GM12878 (cell line): ENCODE results near the gene SFXN4. TPM values are rescaled to one million over a fixed set of nuclear protein-coding genes. Genes with fewer than 3 reads are reported as not detected.

Source experiments
- ATAC-seq: fragments of 200-7000 bp; cut with Tn5 transposase; 3 replicates; pipeline ENCODE4 v1.9.1; 2020; ENCODE audit warnings: mild to moderate bottlenecking, moderate library complexity
- BruUV-seq: library from RNA; stranded (reverse); fragments of 400-500 nt; replicated peaks from 2 replicates; lab custom pipeline; 2021; lab: Mats Ljungman, UMichigan
- CTCF ChIA-PET: fragments of 300-600 bp; sonication (Branson Sonifier 250); formaldehyde crosslinking; extraction: SDS; loops from one replicate; lab custom pipeline; 2021; ENCODE audit warnings: inconsistent platforms; lab: Yijun Ruan, JAX
- POLR2A ChIA-PET: fragments of 350-600 bp; formaldehyde crosslinking; extraction: SDS; loops from one replicate; lab custom pipeline; 2021; ENCODE audit warnings: inconsistent platforms; lab: Charles Lee
- RAD21 ChIA-PET: fragments of 300-600 bp; sonication (Branson Sonifier 250); formaldehyde crosslinking; loops from one replicate; lab custom pipeline; 2023; ENCODE audit warnings: antibody characterized with exemption; ENCODE audit not compliant: unreplicated experiment; lab: Charles Lee
- SMC1A ChIA-PET: fragments of 300-600 bp; sonication (Branson Sonifier 250); formaldehyde crosslinking; loops from one replicate; lab custom pipeline; 2023; ENCODE audit not compliant: unreplicated experiment, uncharacterized antibody; lab: Charles Lee
- DNase-seq: peaks from one replicate; pipeline ENCODE4 v3.0.0-alpha.2; 2011; ENCODE audit warnings: low read depth, low spot score
- FAIRE-seq: peaks from 3 replicates; lab custom pipeline; 2011; peaks lifted over from hg19 to GRCh38; lab: Jason Lieb, UNC
- H2AFZ ChIP-seq: 2 replicates; pipeline ENCODE4 v1.6.0; 2011; ENCODE audit warnings: low read depth, low read length, control low read depth; ENCODE audit not compliant: control insufficient read depth
- H3K27ac ChIP-seq: 2 replicates; pipeline ENCODE4 v1.5.1; 2011; ENCODE audit warnings: control low read depth; ENCODE audit not compliant: control insufficient read depth, insufficient read depth
- H3K27me3 ChIP-seq, 2 experiments: replicated peaks in 1 of 2; 2 replicates each; pipeline versions ENCODE4 v1.6.0 to v1.6.1; 2011; ENCODE audit warnings: low read length in 1 of 2; ENCODE audit not compliant: control insufficient read depth in 2 of 2, insufficient read depth in 2 of 2
- H3K36me3 ChIP-seq, 2 experiments: 2 replicates each; pipeline ENCODE4 v1.5.1; 2011; ENCODE audit warnings: low read length in 1 of 2; ENCODE audit not compliant: control insufficient read depth in 2 of 2, insufficient read depth in 2 of 2
- H3K4me1 ChIP-seq: 2 replicates; pipeline ENCODE4 v1.6.1; 2011; ENCODE audit warnings: mild to moderate bottlenecking, low read length, moderate library complexity, mixed read lengths; ENCODE audit not compliant: control insufficient read depth, insufficient read depth
- H3K4me2 ChIP-seq: 2 replicates; pipeline ENCODE4 v1.6.0; 2011; ENCODE audit warnings: control low read depth; ENCODE audit not compliant: control insufficient read depth, insufficient read depth
- H3K4me3 ChIP-seq: fragments of 200-600 bp; sonication (generic); 2 replicates; pipeline ENCODE4 v1.5.1; 2016
- H3K79me2 ChIP-seq: 2 replicates; pipeline ENCODE4 v1.6.0; 2011; ENCODE audit warnings: low read length; ENCODE audit not compliant: control insufficient read depth, insufficient read depth
- H3K9ac ChIP-seq: 2 replicates; pipeline ENCODE4 v1.8.0; 2011; ENCODE audit warnings: low read length, control low read depth, mixed read lengths; ENCODE audit not compliant: control insufficient read depth, insufficient read depth
- H3K9me3 ChIP-seq: replicated peaks from 3 replicates; pipeline ENCODE4 v1.5.1; 2011; ENCODE audit warnings: mild to moderate bottlenecking, low read length; ENCODE audit not compliant: control insufficient read depth, insufficient read depth
- H4K20me1 ChIP-seq: 2 replicates; pipeline ENCODE4 v1.6.0; 2011; ENCODE audit not compliant: control insufficient read depth, insufficient read depth
- BCL3 ChIP-seq: IDR thresholded peaks from 2 replicates; pipeline ENCODE4 v1.6.1; 2011; ENCODE audit warnings: borderline replicate concordance, low read depth, mild to moderate bottlenecking, moderate library complexity, low read length; ENCODE audit not compliant: insufficient read depth, poor library complexity, severe bottlenecking
- CEBPZ ChIP-seq: fragments of 150-350 bp; IDR thresholded peaks from 2 replicates; pipeline ENCODE4 v1.6.1; 2016; ENCODE audit warnings: low read depth, low read length
- CHD4 ChIP-seq: fragments of 200-600 bp; sonication (generic); IDR thresholded peaks from 2 replicates; pipeline ENCODE4 v1.6.1; 2016; ENCODE audit warnings: mild to moderate bottlenecking
- CREB1 ChIP-seq: IDR thresholded peaks from 2 replicates; pipeline ENCODE4 v1.6.1; 2012; ENCODE audit warnings: low read depth, mild to moderate bottlenecking, inconsistent platforms
- E2F4 ChIP-seq: IDR thresholded peaks from 2 replicates; pipeline ENCODE4 v1.6.1; 2012; ENCODE audit warnings: low read depth, low read length, improper control_type of control experiment
- E2F8 ChIP-seq: fragments of 450-650 bp; IDR thresholded peaks from 2 replicates; pipeline ENCODE4 v1.6.1; 2018; ENCODE audit warnings: mild to moderate bottlenecking, low read depth, moderate library complexity; ENCODE audit not compliant: partially characterized antibody
- ELK1 ChIP-seq: IDR thresholded peaks from 2 replicates; pipeline ENCODE4 v1.6.1; 2012; ENCODE audit warnings: low read depth, low read length, improper control_type of control experiment
- GATAD2B ChIP-seq: fragments of 450-650 bp; conservative IDR thresholded peaks from 2 replicates; pipeline ENCODE4 v1.6.1; 2017; ENCODE audit warnings: low read depth, mild to moderate bottlenecking, moderate library complexity
- KDM1A ChIP-seq: fragments of 200-600 bp; sonication (generic); IDR thresholded peaks from 2 replicates; pipeline ENCODE4 v1.6.1; 2016; ENCODE audit warnings: borderline replicate concordance
- MTA3 ChIP-seq: IDR thresholded peaks from 2 replicates; pipeline ENCODE4 v1.6.1; 2012; ENCODE audit warnings: low read length, inconsistent platforms, borderline replicate concordance
- MXI1 ChIP-seq: fragments of 150-350 bp; IDR thresholded peaks from 2 replicates; pipeline ENCODE4 v1.6.1; 2011; ENCODE audit warnings: low read depth, mild to moderate bottlenecking, inconsistent platforms, low read length, improper control_type of control experiment
- SMAD1 ChIP-seq: fragments of 450-650 bp; IDR thresholded peaks from 2 replicates; pipeline ENCODE4 v1.6.1; 2018; ENCODE audit warnings: mild to moderate bottlenecking, low read depth; ENCODE audit not compliant: partially characterized antibody
- SMC3 ChIP-seq: IDR thresholded peaks from 2 replicates; pipeline ENCODE4 v1.6.1; 2011; ENCODE audit warnings: low read length, improper control_type of control experiment, borderline replicate concordance
- ZZZ3 ChIP-seq: IDR thresholded peaks from 2 replicates; pipeline ENCODE4 v1.6.1; 2011; ENCODE audit warnings: low read depth; ENCODE audit not compliant: control insufficient read depth, insufficient read length
- WGBS: methylation state at CpG from one replicate; pipeline ENCODE4 v1.1.6; 2016; ENCODE audit warnings: low lambda C conversion rate; ENCODE audit not compliant: insufficient replicate concordance, insufficient coverage; ENCODE audit errors: missing lambda C conversion rate; 5-methylcytosine and 5-hydroxymethylcytosine counted together
- in situ Hi-C: fragments of 300-500 bp; cut with MboI; formaldehyde crosslinking; loops from 9 replicates; pipeline ENCODE4 v1.14.3; 2018; ENCODE audit warnings: mixed read lengths
- intact Hi-C: fragments of 100-400 bp; cut with micrococcal nuclease; formaldehyde crosslinking; loops from one replicate; pipeline ENCODE4 v1.14.2; 2022; ENCODE audit not compliant: unreplicated experiment
- polyA plus RNA-seq, 11 experiments: library from polyadenylated mRNA; depleted of rRNA in 4 of 11; unstranded in 6 of 11; stranded (reverse) in 5 of 11; fragments of >200 nt; fragmentation: Nextera tagmentation in 4 of 11; fragmentation: Illumina TruSeq in 1 of 11; extraction: Ambion mirVana in 4 of 11; extraction: Trizol in 1 of 11; gene quantifications; 1 replicate in 1 of 11; 2 replicates in 10 of 11; pipeline versions ENCODE4 v1.2.1 to v1.2.3, GENCODE V29; 2011 to 2016; ENCODE audit warnings: inconsistent platforms in 2 of 11, missing spikeins in 2 of 11, low read depth in 1 of 11
- total RNA-seq, 4 experiments: library from RNA; depleted of rRNA in 3 of 4; stranded (reverse); fragments of >200 nt in 3 of 4; fragmentation: Illumina TruSeq in 1 of 4; extraction: Trizol in 1 of 4; gene quantifications; 2 replicates each; pipeline versions ENCODE4 v1.2.1 to v1.2.3, GENCODE V29; 2013 to 2021

Gene SFXN4
- total and polyA plus RNA-seq, 10 of the 15 experiments (the other 5 are each of a cell fraction or from before 2014, with no cell fraction given): 40.7 to 111 (median 48.8) TPM

DNA sequence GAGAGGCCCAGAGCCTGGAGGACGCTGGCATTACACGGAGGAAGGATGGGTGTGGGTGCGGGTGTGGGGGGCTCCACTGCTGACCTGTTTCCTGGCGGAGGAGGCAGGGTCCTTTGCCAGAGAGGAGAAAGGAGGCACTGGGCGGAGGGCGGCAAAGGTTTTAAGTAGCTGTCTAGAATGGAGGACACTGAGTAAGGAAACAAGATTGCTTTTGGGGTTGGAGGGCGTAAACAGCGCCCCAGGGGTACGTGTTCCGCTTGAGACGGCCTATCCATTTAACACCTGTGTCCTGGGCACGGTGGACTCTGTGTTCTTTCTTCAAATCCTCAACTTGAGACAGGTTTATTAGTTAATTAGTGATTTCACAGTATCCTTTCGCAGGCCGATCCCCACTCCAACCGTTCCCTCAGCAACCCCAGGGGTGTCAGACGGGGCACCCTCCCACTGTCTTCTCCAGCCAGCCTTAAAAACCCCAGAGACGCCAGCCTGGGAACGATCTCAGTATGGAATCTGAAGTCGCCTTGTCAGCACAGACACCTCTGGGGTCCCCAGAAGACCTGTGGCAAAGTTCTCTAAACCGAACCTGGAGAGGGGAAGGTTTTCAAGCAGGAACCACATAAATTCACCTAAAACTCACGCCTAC is 24.8 kb downstream of the SFXN4 start:
- in situ Hi-C loops: no loop called here
- ATAC-seq: no peak
- Histone ChIP-seq H3K27me3 (no peaks in the 10 kb centered on the region), H3K9ac (no peak overlapping the region), H3K27ac (no peak overlapping the region), H3K9me3 (no peaks in the 10 kb centered on the region), H2AFZ (no peak overlapping the region), H3K4me2 (no peak overlapping the region), H3K36me3 (peaks cover 0 to 8% of the 10 kb centered on the region in 2 experiments; a peak in 3 of 4 replicates), H3K4me1 (no peaks in the 10 kb centered on the region), H3K4me3 (no peak overlapping the region), H3K79me2 (no peaks in the 10 kb centered on the region), H4K20me1 (no peaks in the 10 kb centered on the region)
- no TSS peak for BruUV-seq
- 95% methylated on average over 21 of the region's 21 CpGs for WGBS
- no peak for FAIRE-seq
- intact Hi-C loops: no loop called here
- CTCF ChIA-PET: interaction anchor here (1.1 to 2.2 kb wide), 2 partner anchors 11 to 58 kb away, joined by 3 to 16 read pairs; no protein-coding TSS in a partner anchor
- DNase-seq: no peak
- RAD21 ChIA-PET: no interaction called here
- SMC1A ChIA-PET: no interaction called here
- POLR2A ChIA-PET: no interaction called here
- TF ChIP-seq GATAD2B (no peak), MTA3 (no peak), BCL3 (no peak), CREB1 (no peak), E2F8 (no peak), E2F4 (no peak), CHD4 (no peak), ELK1 (no peak), MXI1 (no peak), ZZZ3 (no peak), KDM1A (no peak), SMC3 (no peak), SMAD1 (no peak), CEBPZ (no peak)
